GM12892 (cell line): ENCODE data around the gene ZNF423.

ENCODE experiments used
- DNase-seq: peaks from one replicate; pipeline ENCODE4 v3.0.0; 2011; ENCODE audit not compliant: insufficient read length
- FAIRE-seq: peaks from 2 replicates; lab custom pipeline; 2011; peaks lifted over from hg19 to GRCh38; lab: Jason Lieb, UNC
- POLR2A ChIP-seq: IDR thresholded peaks from 2 replicates; pipeline ENCODE4 v1.6.1; 2011; ENCODE audit warnings: low read depth, low read length, control low read depth
- POLR2AphosphoS5 ChIP-seq: IDR thresholded peaks from 2 replicates; pipeline ENCODE4 v1.6.1; 2011; ENCODE audit warnings: low read depth, low read length, control low read depth
- TAF1 ChIP-seq: IDR thresholded peaks from 2 replicates; pipeline ENCODE4 v1.6.1; 2011; ENCODE audit warnings: low read depth, mild to moderate bottlenecking, control low read depth, low read length, borderline replicate concordance

ZNF423 gene

DNA sequence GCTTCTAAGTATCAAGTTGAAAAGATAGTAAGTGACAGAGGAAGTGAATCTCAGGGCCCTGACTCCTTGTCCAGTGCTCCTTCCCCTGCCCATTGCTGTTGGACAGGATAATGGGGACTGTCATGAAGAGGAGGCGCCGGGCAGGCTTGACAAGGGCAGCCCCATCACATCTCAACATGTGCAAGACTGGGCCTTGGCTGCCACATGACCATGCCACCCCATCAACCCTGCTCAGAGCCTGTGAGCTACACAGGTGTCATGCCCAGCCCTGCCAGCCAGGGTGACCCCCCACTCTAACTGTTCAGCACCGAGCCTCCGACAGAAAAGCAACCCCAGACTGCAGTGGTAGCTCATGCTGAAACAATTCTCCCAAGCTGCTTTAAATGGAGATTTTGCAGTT lies 310.7 kb downstream of the ZNF423 start:
- DNase-seq (no peak), FAIRE-seq (no peak)
- TF ChIP-seq POLR2A (no peak), TAF1 (no peak), POLR2AphosphoS5 (no peak)

DNA sequence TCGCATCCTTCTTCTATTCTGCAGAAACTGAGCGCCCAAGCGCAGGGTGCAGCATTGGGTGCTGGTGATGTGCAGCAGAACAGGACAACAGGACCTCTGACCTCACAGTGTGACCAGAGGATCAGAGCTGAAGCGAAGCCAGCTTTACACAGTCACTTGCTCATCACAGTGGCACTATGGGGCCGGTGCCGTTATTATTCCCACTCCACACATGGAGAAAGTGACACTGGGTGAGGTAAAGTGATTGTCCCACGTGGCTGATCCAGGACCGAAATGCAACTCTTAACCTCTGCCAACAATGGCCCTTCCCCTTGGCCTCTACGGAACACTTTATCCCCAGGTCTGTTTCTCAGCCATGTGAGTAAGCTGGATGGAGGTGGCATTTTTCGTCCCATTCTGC lies 311.1 kb downstream of the ZNF423 start:
- TF ChIP-seq POLR2AphosphoS5 (no peak), POLR2A (no peak), TAF1 (no peak)
- no peak for FAIRE-seq
- no peak for DNase-seq

DNA sequence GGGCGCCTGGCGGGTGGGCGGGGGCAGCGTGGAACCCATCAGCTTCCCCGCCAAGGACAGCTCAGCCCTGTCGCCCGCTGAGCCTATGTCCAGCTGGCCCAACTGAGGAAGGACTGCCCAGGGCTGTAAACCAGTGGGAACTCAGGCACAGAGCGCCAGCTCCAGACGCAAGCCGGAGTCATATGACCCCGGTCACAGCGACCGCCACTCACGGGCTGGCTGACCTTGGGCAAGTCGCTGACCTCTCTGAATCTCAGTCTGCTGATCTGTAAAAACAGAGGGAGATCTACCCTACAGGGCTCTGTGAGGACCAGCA lies 312.3 kb downstream of the ZNF423 start:
- TF ChIP-seq POLR2AphosphoS5 = no peak
- no peak for FAIRE-seq
- no peak for DNase-seq

DNA sequence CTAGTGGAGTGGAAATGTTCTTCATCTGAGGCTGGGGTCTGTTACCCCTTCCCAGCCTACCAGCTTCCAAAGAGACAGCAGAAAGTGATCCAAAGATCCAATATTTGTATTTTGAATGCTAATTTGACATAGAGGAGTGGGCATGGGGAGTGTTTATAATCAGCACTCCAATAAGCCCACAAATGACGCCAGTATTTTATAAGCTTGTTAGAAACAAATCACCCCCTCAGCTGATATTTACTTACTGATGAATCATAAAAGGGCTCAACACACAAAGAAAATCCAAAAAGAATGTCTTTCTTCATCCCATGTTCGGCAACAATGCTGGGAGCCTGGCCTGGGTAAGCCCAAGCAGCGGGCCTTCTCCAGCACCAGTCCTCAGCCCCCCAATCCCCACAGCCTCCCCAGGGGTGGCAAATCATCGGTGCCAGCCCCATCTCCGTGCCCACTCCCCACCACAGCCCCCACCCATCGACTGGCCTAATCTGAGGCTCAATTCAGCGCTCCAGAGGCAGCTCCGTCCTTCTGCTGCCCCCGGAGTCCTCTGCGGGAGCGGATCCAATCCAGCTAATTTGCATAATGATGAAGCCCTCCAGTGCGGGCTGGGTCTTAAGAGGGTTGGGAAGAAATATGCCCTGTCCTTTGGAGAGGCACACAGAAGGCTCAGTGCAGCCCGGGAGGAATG lies 312.8 kb downstream of the ZNF423 start:
- DNase-seq (no peak), FAIRE-seq (no peak)
- TF ChIP-seq TAF1 (no peak), POLR2A (no peak), POLR2AphosphoS5 (no peak)

GRCh38 chr16:49542391-49542891 lies 313.5 kb downstream of the ZNF423 start:
- TF ChIP-seq POLR2AphosphoS5 (no peak), TAF1 (no peak), POLR2A (no peak)
- DNase-seq (no peak), FAIRE-seq (no peak)

DNA sequence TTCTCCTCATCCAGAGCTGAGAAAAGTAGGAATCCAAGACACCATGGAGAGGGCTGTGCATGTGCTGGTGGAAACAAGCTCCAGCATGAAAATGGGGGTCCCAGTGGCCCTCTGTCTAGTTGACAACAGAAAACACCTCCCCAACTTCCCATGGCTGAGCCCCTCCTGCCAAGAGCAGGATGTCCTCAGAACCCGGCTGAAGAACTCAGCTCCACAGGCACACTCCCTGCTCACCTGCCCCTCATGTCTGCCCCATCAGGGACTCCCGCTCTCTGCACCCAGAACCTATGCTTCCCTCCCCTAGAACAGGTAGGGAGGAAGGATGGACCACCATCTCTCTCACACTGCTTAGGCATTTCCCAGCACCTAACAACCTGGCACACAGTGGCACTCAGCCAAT lies 315.1 kb downstream of the ZNF423 start:
- FAIRE-seq (no peak), DNase-seq (no peak)
- no peak for TF ChIP-seq POLR2A
- no peak for TF ChIP-seq POLR2AphosphoS5
- no peak for TF ChIP-seq TAF1

GRCh38 chr16:49539758-49540157 lies 316.2 kb downstream of the ZNF423 start:
- DNase-seq (no peak), FAIRE-seq (no peak)
- TF ChIP-seq POLR2A (no peak), TAF1 (no peak), POLR2AphosphoS5 (no peak)

DNA sequence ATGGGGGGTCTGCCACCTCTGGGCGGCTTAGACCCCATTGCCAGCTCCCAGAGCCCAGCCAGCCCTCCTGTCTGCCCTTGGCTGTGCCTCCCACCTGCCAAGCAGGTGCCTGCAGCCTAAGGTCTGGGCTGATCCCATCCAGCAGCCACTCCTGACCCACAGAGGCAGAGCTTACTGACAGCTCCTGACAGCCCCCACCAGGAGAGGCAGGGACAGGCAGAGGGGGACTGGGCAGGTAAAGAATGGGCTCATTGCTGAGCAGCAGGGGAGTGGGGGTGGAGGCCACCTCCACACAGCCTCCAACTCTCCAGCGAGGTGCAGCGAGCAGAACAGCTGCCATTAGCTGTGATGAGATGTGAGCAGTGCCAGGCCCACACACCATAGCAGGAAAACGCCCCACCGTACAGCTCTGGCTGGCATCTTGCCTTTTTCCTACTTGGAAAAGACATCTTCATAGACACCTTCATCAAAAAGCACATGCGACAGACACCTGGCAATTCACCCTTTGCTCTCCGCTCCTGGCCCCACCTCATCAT lies 317.9 kb downstream of the ZNF423 start:
- DNase-seq = no peak
- TF ChIP-seq POLR2AphosphoS5 (no peak), TAF1 (no peak), POLR2A (no peak)
- no peak for FAIRE-seq

DNA sequence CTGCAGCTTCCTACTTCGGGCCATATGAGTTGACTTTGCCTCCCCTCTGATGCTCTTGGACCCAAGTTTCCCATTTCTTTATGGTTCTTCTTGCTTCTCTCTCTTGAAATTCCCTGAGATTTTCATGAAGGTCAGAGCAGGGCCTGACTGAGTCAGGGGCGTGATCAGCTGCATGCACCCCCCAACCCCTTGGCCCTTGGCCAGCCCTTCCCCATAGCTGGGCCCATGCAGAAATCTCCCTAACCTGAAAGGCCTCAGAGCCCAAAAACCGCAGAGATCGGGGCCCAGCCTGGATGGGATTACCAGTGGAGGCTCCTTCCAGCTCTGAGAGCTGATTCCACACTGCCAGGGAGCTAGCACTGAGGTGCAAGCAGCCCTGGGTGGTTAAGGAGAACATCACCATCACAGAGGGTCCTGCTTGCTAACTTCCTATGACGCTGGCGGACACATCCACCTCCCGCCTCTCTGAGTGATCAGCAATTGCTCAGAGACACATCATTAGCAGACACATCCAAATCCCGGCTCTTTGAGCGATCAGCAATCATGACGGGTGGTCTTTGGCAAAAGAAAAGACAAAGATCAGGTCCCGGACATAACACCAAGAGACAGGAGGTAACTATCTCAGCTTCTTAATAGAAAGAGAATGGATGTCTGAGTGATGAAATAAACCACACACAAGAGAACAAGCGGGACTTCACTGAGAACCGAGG lies 320.9 kb downstream of the ZNF423 start:
- FAIRE-seq (no peak), DNase-seq (no peak)
- TF ChIP-seq POLR2AphosphoS5 (no peak), POLR2A (no peak), TAF1 (no peak)

DNA sequence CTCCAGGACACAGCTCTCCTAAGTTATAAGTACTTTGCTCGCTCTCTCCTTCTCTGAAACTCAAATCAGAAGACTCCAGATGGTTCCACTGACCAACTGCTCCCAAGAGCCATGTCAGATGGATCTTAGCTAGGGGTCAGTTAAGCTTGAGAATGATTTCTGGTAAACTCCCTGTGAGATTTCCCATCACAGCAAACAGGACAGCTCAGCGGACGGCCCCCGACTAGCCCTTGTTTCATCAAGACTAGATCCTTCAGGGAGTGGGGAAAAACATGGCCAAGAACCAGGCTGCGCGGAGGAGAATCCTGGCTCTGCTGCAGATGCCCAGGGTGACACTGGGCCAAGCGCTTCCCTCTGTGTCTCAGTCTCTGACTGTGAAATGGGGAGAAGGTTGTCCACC lies 322.5 kb downstream of the ZNF423 start:
- TF ChIP-seq TAF1 (no peak), POLR2A (no peak), POLR2AphosphoS5 (no peak)
- DNase-seq (no peak), FAIRE-seq (no peak)

DNA sequence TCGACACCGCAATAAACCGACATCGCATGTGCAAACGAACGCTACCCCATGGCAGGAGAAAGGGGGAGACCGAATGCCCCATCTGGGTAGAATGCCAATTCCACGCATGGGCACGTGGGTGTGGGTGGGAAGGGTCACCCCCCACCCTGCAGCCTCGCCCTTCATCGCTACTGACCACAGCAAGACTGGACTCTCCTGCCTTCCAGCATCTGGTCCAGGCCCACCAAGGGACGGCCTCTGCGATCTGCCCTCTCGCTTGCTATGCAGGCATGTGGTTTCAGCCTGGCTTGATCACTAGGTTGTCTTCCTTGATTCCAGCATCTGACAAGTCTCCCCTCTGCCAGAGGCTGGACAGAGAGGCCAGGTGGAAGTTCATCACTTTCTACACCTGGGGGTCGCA lies 323.0 kb downstream of the ZNF423 start:
- TF ChIP-seq POLR2AphosphoS5 = no peak
- TF ChIP-seq TAF1 = no peak
- TF ChIP-seq POLR2A = no peak
- DNase-seq (no peak), FAIRE-seq (no peak)
